ENCODE measurements around the gene DLG2.

DNA sequence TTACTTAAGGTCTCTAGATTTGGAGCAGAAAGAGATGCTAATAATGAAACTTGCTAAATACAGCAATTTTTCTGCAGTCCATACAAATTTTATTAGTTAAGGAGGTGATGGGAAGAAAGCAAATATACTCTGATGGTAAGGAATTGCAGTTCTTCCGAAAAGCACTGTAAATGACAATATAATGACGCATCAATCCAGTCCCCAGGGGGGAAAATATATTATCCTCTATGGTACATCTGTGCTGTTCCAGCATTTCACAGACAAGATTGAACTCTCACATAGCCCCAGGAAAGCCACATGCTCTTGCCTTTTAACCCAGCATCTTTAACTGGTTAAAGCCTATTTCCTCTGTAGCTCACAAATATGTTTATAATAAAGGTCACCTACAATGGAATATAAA is 1924.3 kb downstream of the DLG2 start:
- TF ChIP-seq EZH2 (optimal IDR thresholded peaks at IDR 0.05; ENCODE audit: low read depth, low read length) = no peak
- TF ChIP-seq, protein P1, sequence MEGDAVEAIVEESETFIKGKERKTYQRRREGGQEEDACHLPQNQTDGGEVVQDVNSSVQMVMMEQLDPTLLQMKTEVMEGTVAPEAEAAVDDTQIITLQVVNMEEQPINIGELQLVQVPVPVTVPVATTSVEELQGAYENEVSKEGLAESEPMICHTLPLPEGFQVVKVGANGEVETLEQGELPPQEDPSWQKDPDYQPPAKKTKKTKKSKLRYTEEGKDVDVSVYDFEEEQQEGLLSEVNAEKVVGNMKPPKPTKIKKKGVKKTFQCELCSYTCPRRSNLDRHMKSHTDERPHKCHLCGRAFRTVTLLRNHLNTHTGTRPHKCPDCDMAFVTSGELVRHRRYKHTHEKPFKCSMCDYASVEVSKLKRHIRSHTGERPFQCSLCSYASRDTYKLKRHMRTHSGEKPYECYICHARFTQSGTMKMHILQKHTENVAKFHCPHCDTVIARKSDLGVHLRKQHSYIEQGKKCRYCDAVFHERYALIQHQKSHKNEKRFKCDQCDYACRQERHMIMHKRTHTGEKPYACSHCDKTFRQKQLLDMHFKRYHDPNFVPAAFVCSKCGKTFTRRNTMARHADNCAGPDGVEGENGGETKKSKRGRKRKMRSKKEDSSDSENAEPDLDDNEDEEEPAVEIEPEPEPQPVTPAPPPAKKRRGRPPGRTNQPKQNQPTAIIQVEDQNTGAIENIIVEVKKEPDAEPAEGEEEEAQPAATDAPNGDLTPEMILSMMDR (IDR thresholded peaks at IDR 0.05; ENCODE audit: low read length) = no peak

Measured in MM.1S (cell line).